Adrenal gland (tissue), 12 donors: ENCODE data around the gene C1orf174. TPM values are rescaled to one million over a fixed set of nuclear protein-coding genes. Genes with fewer than 3 reads are reported as not detected.

Source experiments
- DNase-seq, 7 donors: peaks; one replicate each; pipeline ENCODE4 v3.0.0-alpha.2; 2019 to 2020
- H3K27ac ChIP-seq, 5 donors: fragments of 200-600 bp; sonication (generic) in 4 of 5; 1 replicate in 3 of 5; 2 replicates in 2 of 5; pipeline versions ENCODE4 v1.5.1 to v1.8.0; 2016 to 2020; ENCODE audit warnings: mild to moderate bottlenecking in 1 of 5
- H3K27me3 ChIP-seq: fragments of 200-600 bp; 2 replicates; pipeline ENCODE4 v1.8.0; 2021
- H3K36me3 ChIP-seq, 2 donors: fragments of 200-600 bp; replicated peaks in 1 of 2; 1 replicate in 1 of 2; 2 replicates in 1 of 2; pipeline versions ENCODE4 v1.5.1 to v1.8.0; 2018 to 2022
- H3K4me1 ChIP-seq, 2 donors: fragments of 200-600 bp; replicated peaks in 1 of 2; 1 replicate in 1 of 2; 2 replicates in 1 of 2; pipeline versions ENCODE4 v1.5.1 to v1.8.0; 2018 to 2021
- H3K4me3 ChIP-seq, 4 donors: fragments of 200-600 bp; sonication (generic) in 3 of 4; one replicate each; pipeline ENCODE4 v1.5.1; 2016 to 2018
- H3K9me3 ChIP-seq, 3 donors: fragments of 200-600 bp; sonication (generic) in 1 of 3; replicated peaks in 1 of 3; 1 replicate in 2 of 3; 2 replicates in 1 of 3; pipeline versions ENCODE4 v1.5.1 to v1.8.0; 2016 to 2021
- CTCF ChIP-seq, 6 experiments: fragments of 450-650 bp in 4 of 6; fragments of 200-600 bp in 2 of 6; sonication (generic) in 1 of 6; IDR thresholded peaks; 1 replicate in 5 of 6; 2 replicates in 1 of 6; pipeline versions ENCODE4 v1.5.1 to v1.8.0; 2016 to 2021; ENCODE audit warnings: antibody characterized with exemption in 6 of 6, mild to moderate bottlenecking in 2 of 6, moderate library complexity in 1 of 6
- POLR2A ChIP-seq, 2 donors: fragments of 450-650 bp; IDR thresholded peaks; one replicate each; pipeline ENCODE4 v1.6.1; 2017; ENCODE audit warnings: antibody characterized with exemption in 2 of 2, mild to moderate bottlenecking in 2 of 2, moderate library complexity in 1 of 2
- WGBS, 4 donors: extraction: QIAGEN DNeasy Blood & Tissue Kit in 2 of 4; methylation state at CpG; one replicate each; pipeline versions ENCODE4 v1.1.5 to v1.1.7; 2013 to 2017; 5-methylcytosine and 5-hydroxymethylcytosine counted together
- intact Hi-C, 2 donors: fragments of 100-400 bp; cut with DNase I; formaldehyde crosslinking; loops; one replicate each; pipeline versions ENCODE4 v1.14.1 to v1.15.0; 2022 to 2023
- polyA plus RNA-seq, 3 donors: library from polyadenylated mRNA; stranded (reverse); fragments of 200-250 nt in 2 of 3; fragments of 350-450 nt in 1 of 3; fragmentation: Illumina TruSeq in 1 of 3; extraction: RNeasy Lipid Tissue Mini Kit (QIAGEN cat#74804) in 1 of 3; gene quantifications; one replicate each; pipeline ENCODE4 v1.2.3, GENCODE V29; 2013 to 2014
- total RNA-seq, 9 donors: library from RNA; depleted of rRNA in 4 of 9; stranded (reverse); fragments of >200 nt in 4 of 9; fragments of 120-200 nt in 1 of 9; fragmentation: NEBNext Ultra II Directional in 1 of 9; extraction: Animal tissue kit (Norgen Biotek cat#: 25700) in 1 of 9; gene quantifications; one replicate each; pipeline versions ENCODE4 v1.1.0 to v1.2.4, GENCODE V29; 2013 to 2023
- donor health status: healthy with polysubstance abuse.
- donor health status: Bipolar disorder and iron deficiency.
- donor health status: DM: yes; HTN: yes; CAD: no.
- donor health status: DM: no; HTN: no; CAD: no.
- donor health status: DM: no; HTN: no; CAD: no.
- donor health status: DM: yes; HTN: yes; CAD: no.

C1orf174 gene
- total and polyA plus RNA-seq, 12 donors = 11.5 to 28.0 (median 19.0) TPM

- peaks cover 0 to 8% (median 0%) of the 10 kb centered on the region in 3 donors for H3K9me3 ChIP-seq
- intact Hi-C loops = no loop called here
- WGBS, 4 donors = 92 to 98% (median 95%) methylated on average over 15 of the region's 15 CpGs
- peak in 1 of 7 donors; percentile 35 for DNase-seq
- no peaks in the 10 kb centered on the region for H3K36me3 ChIP-seq
- peaks cover 6 to 11% of the 10 kb centered on the region in 2 donors for H3K4me1 ChIP-seq
- H3K4me3 ChIP-seq = no peak overlapping the region
- H3K27ac ChIP-seq = no peak overlapping the region
- H3K27me3 ChIP-seq = no peaks in the 10 kb centered on the region
- no peak for TF ChIP-seq CTCF (IDR thresholded peaks at IDR 0.05)
- no peak for TF ChIP-seq POLR2A (IDR thresholded peaks at IDR 0.05)
Observed at GRCh38 chr1:3902111-3902511, 2.0 kb upstream of the C1orf174 start.

GRCh38 chr1:3900969-3901529, 977 bp upstream of the C1orf174 start:
- 0% methylated on average over 5 to 51 of the region's 51 CpGs for WGBS, 4 donors
- intact Hi-C loops = no loop called here
- peak in 1 of 6 experiments; percentile 25 for TF ChIP-seq CTCF (IDR thresholded peaks at IDR 0.05)
- TF ChIP-seq POLR2A (IDR thresholded peaks at IDR 0.05) = peak in 1 of 2 donors; percentile 30
- H3K4me1 ChIP-seq = peaks cover 6 to 11% of the 10 kb centered on the region in 2 donors
- peak overlapping the region; percentile 4 to 88 (median 78) for H3K4me3 ChIP-seq
- peak overlapping the region; percentile 65 to 96 (median 93) for H3K27ac ChIP-seq
- DNase-seq = peak; percentile 98 to 99 (median 99)
- H3K9me3 ChIP-seq = peaks cover 0 to 8% (median 0%) of the 10 kb centered on the region in 3 donors
- H3K27me3 ChIP-seq = no peaks in the 10 kb centered on the region
- H3K36me3 ChIP-seq = no peaks in the 10 kb centered on the region

GRCh38 chr1:3899754-3900149, 320 bp downstream of the C1orf174 start:
- intact Hi-C loops = no loop called here
- DNase-seq = peak in 1 of 7 donors; percentile 62
- TF ChIP-seq CTCF (IDR thresholded peaks at IDR 0.05) (peak in 1 of 6 experiments; percentile 6), POLR2A (IDR thresholded peaks at IDR 0.05) (no peak)
- Histone ChIP-seq H3K27ac (peak overlapping the region in 4 of 5 donors; percentile 93 to 96 (median 94)), H3K36me3 (peaks cover 0 to 5% of the 10 kb centered on the region in 2 donors), H3K4me1 (peaks cover 6 to 11% of the 10 kb centered on the region in 2 donors), H3K4me3 (peak overlapping the region; percentile 41 to 88 (median 70)), H3K9me3 (peaks cover 0 to 8% (median 0%) of the 10 kb centered on the region in 3 donors), H3K27me3 (no peaks in the 10 kb centered on the region)
- 0 to 1% (median 0%) methylated on average over 5 to 26 of the region's 26 CpGs; no CpG with 5 or more reads in 1 of the 4 donors for WGBS, 4 donors

- Histone ChIP-seq H3K27me3 (no peaks in the 10 kb centered on the region), H3K27ac (peak overlapping the region in 4 of 5 donors; percentile 93 to 96 (median 94)), H3K4me1 (peaks cover 6 to 11% of the 10 kb centered on the region in 2 donors), H3K9me3 (peaks cover 0 to 8% (median 0%) of the 10 kb centered on the region in 3 donors), H3K4me3 (peak overlapping the region; percentile 41 to 88 (median 70)), H3K36me3 (peaks cover 0 to 5% of the 10 kb centered on the region in 2 donors)
- DNase-seq = peak in 1 of 7 donors; percentile 63
- intact Hi-C loops = no loop called here
- no peak for TF ChIP-seq CTCF (IDR thresholded peaks at IDR 0.05)
- TF ChIP-seq POLR2A (IDR thresholded peaks at IDR 0.05) = no peak
- 43 to 67% (median 52%) methylated on average over 8 to 10 of the region's 10 CpGs for WGBS, 4 donors
Observed at GRCh38 chr1:3898994-3899753, 898 bp downstream of the C1orf174 start.
